Activated CD8-positive, alpha-beta memory T cell treated with anti-CD3 and anti-CD28 coated beads for 24 hours (primary cell): ENCODE measurements around the gene MAP4K2.
"Not testable (repeated sequence)": the region's sequence is repeated elsewhere in the genome, so short reads cannot be mapped to it uniquely, and the experiment has no call there.

Experiments
- DNase-seq: peaks from one replicate; pipeline ENCODE4 v3.0.0-alpha.2; 2020

The MAP4K2 gene

DNA sequence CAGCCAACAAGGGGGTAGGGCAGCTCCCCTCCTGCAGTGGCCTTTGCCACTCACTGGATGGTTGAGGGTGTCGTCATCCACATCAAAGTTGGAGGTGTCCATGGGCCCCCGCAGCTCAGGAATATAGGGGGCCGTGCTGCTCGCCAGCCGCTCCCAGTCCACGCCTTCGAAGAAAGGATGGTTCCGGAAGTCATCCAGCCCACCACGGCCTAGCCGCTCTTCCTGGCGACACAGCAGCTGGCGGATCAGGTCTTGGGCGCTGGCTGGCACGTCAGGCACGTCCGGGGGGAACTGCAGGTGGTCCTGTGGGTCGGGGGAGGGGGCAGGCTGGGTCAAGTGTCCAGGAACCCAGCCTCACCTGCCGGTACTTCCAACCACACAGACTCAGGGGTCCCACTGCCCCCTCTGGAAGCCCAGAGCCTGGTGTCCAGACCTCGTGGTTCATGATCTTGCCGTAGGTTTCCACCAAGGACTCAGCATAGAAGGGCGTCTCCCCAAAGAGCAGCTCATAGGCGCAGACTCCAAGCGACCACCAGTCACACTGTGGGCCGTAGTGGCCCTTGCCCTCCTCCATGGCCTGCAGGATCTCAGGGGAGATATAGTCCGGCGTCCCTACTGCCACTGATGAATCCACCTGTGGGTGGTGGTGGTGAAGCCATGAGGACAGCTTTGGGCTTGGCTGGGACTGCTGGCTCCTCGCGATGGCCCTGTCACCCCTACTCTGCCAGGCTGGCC, 35.8 kb upstream of the MAP4K2 start:
- no peak for DNase-seq

DNA sequence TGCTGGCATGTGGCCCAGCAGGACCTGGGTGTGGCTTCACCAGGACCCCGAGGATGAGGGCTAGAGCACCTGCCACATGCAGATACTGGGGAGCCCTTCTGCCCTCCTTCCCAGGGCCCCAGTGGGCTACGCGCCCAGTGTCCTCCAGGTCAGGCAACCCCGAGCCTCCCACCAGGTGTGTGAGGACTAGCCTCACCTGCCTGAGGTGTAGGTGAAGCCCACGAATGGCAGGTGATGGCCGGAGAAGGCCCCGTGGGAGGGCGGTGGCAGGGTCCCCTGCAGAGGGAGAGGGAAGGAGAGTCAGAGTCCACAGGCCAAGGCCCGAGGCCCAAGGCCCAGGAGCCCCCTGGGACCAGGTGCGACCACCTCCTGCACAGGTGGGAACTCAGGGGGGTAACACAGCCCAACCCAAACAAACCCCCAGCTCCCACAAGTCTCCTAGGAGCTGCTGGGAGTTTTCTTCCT, 34.9 kb upstream of the MAP4K2 start:
- DNase-seq: no peak

DNA sequence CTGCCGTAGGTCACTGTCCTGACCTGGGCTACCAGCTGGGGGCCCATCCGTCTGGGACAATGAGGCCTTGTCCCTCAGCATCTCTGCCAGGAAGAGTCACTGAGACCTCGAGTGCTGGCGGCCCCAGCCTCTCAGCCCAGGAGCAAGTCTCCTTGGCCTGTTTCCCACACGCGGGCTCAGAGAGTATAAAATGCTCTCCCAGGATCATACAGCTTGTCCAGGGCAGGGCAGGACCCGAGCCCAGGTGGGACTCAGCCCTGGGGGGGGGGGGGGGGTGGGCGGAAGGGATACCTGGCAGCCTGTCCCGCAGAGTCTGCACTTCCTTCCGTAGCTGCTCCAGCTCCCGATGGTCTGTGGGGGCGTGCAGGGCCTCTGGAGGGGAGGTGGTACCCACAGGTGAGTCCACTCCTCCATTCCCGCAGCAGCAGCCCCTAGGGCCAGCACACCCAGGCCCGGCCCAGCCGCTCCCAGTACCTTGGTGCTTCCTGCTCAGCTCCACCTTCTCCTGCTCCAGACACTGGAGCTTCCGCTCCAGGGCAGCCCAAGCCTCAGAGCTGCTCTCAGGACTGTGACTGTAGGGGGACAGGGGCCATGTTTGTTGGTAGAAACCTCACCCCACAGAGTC, 33.5 kb upstream of the MAP4K2 start:
- no peak for DNase-seq

DNA sequence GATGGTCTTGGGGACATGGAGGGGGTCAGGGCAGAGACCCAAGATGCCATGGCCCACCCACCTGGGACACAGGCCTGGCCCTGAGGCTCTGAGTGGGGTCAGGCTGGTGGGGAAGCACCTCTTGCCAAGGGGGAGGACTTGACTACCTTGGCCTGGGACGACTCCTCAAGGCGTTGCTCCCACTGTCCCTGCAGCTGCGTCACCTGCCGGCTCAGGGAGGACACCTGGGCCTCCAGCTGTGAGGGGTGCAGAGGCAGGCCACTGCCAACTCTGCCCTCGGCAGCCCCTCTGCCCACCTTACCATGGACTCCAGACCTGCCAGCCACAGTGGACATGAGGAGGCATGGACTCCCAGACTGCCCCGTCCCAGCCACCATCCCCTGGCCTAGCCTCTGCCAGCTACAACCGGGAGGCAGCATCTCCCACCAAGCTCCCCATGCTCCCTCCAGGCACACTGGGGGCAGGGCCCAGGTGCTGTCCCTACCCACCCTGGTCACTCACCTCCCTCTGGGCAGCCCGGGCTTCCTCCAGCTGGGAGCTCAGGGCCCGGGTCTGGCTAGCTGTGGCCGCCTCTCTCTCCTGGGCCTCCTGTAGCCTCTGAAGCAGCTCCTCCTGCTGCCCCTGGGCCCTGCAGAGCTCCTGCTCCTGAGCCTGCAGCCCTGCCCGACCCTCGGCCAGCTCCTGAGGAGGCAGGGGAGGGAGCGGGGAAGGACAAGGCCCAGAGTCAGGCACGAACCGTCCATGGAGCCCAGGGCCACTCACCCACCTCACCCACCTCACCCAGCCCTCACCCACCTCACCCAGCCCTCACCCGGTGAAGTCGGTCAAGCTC, 32.8 kb upstream of the MAP4K2 start:
- DNase-seq: no peak

DNA sequence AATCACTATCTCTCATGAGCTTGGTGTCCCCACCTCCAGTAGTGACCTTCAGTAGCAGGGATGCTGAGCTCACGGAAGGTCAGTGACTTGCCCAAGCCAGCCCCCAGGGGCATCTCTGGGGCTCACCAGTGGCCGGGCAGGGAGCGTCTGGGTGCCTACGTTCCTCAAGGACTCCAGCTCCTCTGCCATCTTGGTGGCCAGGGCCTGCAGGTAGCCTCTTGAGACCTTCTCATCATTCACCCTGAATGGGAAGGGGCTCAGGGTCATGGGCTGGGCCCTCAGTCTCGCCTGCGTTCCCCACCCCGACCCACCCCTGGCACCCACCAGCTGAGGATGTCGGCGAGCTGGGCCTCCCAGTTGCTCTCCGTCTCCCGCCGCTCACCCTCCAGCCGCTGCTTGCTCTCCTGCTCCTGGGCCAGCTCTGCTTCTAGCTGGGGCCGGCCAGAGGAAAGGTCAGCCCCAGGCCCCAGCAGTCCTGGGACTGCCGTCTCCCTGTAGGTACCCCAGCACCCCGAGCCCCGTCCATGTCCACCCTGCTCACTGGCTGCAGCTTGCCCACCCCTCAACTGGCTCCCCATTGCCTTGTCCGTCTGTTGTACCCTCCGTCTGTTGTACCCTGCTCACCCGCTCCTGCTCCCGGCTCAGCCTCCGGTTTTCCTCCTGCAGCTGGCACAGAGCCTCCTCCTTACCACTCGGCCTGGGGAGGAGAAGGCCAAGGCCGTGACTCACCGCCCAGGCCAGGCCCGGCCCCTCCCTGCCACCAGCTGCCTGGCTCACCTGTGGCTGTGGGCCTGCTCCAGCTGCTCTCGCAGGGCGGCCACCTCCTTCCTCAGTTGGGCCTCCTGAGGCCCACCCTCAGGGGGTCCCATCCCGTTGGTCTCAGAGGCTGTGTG, 32.0 kb upstream of the MAP4K2 start:
- no peak for DNase-seq

DNA sequence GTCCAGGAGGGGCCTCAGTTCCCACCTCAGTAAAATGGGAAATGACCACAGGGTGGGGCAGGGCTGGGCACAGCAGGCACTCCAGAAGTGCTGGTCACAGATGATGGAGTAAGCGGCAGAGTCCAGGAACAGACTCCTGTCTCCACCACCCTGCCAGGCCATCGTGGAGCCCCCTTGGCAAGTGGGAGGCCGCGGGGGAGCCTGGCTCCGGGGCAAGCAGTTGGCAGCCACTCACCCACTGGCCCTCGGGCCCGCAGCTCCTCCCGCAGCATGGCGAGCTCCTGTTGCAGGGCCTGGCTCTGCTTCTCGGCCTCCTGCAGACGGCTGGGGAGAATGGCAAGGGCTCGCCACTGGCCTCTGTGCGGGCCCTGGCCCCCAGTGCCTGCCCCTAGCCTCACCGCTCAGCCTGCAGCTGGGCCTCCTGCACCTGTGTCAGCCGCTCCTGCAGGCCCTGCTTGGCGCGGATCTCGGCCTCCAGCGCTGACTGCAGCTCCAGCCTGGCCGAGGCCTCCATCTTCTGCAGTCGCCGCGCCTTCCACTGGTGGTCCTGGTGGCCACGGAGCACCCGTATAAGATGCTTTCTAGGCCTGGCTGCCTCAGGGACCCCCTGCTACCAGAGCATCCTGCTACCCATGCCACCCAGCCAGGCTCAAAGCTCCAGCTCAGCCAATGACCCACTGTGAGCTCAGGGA, 31.2 kb upstream of the MAP4K2 start:
- DNase-seq: no peak

DNA sequence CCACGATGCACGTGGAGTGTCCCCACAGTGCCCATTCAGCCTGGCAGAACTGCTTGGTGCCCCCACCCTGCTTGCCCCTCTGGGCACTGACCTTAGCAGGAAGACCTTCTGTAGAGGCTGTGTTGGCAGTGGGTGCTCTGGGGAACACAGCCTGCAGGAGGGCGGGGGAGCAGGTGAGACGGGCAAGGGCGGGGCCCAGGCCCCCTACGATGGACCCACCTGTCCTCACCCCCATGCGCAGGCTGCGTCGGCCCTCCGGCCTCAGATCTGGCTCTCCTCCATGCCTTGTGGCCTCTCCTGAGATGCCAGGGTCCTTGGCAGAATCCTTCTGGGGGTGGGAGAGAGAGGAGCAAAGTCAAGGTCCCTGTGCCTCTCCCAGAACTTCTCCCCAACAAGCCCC, 30.5 kb upstream of the MAP4K2 start:
- DNase-seq: no peak

DNA sequence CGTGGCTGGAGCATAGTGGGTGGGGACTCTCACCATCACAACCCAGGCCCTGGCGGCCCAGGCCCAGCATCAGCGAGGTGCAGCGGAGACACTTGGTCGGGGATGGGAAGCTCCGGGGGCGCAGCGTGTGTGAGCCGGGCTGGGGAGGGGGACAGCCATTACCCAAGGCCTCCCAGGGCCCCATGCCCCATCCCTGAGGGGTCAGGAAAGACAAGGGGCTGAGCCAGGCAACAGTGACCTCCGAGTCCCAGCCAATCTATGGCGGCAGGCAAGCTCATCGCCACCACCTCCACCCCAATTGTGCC, 30.1 kb upstream of the MAP4K2 start:
- DNase-seq: no peak

DNA sequence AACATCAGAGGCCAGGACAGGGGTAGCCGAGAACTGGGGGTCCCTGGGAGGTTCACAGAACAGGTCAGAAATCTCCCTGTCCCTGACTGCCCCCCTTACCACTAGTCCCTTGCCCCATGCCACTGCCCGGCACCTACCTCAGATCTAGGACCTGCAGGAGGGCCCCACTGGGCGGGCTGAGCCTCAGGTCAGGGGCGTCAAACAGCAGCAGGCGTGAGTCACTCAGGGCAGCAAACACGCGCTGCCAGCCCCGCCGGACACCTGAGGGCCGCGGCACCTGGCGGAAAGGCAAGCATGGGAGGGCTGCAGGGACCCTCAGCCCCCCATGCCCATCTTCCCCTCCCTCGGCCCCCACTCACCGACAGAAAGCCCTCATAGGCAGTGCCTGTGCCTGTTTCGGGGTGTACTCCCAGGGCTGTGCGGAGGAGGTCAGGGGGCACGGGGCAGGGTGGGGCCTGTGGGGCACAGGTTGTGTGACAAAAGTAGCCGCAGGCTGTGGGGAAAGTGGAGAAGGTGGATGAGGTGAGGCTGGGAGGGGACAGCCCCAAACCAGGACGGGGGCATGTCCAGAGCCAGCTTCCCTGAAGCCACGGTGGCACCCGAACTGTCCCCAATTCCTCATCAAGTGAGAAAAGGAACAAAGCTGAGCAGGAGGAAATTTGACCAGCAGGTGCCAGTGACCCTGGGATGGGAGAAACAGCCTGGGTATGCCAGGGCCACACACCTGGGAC, 29.6 kb upstream of the MAP4K2 start:
- no peak for DNase-seq

DNA sequence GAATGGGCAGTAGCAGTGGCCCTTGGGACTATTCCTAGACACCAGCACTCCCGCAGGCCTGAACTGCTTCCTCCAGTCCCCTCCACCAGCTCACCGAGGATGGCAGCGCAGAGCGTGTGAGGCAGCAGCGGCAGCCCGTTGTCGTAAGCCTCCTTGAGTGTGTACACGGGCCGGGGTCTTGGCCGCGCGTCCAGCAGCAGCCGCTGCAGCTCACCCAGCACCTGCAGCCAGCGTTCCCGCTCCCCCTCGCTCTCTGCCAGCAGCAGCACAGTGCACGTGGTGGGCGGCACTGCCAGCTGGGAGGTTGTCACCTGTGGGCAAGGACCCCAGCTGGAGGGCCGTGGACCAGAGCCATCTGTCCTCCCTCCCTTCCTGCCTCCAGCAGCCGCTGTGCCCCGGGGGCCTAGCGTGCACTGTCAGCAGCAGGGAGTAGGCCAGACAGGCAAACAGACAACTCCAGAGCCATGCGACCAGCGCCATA, 28.4 kb upstream of the MAP4K2 start:
- no peak for DNase-seq

DNA sequence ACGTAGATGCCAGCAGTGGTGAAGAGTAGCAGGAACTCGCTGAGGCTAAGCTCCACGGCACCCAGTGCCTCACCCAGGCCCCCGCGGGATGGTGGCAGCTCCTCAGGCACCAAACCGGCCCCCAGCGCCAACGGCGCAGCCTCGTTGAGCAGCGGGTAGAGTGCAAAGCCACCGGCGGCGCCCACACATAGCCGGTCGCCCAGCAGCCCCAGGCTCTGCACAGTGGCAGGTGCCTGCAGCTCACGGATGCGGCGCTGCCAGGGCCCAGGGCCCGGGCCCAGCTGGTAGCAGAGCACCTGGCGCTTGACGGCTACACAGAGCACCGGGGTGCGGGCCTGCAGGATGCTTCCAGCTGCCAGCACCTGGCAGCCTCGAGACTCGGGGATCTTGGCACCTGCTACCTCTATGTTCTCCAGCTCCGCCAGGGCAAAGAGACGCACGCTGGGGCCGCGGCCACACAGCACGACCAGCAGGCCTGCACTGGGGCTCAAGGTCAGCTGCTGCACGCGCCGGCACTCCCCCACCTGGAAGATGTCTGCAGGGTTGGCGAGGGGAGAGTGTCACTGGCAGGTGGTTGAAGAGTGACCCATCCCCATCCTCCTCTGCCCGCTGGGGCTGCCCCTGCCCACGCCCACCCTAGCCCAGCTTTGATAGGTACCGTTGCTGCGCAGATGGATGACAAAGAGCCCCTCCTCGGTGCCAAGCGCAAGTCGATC, 26.7 kb upstream of the MAP4K2 start:
- DNase-seq: no peak

DNA sequence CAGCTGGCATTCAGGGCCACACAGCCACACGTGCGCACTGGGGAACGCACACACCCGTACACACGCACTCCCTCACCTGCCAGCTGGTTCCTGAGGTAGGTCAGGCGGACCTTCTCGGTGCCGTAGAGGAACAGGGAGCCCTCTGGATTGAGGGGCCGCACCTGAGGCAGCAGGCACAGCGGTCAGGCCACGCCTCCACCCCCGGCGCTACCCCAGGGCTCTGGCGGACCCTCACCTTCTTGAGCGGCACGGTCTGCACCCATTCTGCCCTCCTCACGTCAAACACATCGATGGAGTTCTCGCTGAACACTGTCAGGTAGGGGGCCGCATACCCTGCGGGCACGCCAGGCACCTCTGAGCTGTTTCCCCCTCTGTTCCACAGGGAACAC, 24.4 kb upstream of the MAP4K2 start:
- no peak for DNase-seq

DNA sequence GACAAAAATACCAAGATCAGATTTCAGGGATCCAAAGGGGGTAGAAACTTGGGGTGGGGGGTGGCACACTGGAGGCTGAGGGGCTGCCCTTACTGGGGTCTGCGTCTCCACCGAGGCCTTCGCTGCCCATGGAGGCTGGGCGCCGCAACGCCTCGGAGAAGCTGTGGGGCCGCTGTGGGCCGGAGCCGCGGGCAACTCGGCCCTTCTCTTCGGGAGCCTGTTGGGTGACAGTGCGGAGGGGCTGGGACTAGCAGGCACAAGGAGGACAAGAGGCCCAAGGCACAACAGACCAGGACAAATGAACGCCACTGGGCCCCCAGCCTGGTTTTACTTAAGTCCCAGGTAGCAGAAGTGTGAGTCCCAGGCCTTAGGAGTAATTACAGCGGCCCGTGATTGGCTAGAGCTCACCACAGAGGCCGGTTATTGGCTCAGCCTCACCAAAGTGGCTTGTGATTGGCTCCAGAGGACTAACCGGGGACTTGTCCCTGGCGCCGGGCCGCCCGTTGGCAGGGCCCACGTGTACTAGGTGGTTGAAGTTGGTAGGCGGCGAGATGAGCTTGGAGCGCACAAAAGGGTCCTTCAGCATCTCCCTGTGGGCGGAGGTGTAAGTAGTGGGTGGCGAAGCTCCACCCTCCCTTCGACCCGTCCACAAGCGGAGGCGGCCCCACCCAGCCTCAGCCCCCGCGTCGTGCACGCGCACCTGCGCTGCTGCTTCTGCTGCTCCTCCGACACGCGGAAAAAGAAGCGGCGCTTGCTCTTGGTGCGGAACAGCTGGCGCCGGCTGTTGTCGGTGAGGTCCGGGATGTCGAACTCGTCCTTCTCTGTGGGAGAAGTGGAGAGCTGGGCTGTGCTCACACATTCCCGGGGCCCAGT, 23.8 kb upstream of the MAP4K2 start:
- no peak for DNase-seq

DNA sequence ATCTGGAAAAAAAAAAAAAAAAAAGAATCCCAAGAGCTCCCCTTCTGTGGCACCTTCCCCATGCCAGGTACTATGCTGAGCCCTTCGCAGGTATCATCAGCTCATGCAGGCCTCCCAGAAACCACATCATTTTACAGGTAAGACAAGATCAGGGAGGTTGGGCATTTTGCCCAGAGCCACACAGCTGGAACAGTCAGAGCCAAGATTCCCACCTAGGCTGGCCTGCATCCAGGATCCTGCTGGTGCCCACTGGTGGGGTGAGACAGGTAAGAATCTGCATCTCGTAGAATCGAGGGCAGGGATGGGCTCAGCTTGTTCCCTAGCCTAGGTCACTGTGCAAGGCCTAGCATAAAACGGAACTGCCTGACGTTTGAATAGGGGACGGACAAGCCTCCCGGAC, 23.0 kb upstream of the MAP4K2 start:
- DNase-seq: no peak

DNA sequence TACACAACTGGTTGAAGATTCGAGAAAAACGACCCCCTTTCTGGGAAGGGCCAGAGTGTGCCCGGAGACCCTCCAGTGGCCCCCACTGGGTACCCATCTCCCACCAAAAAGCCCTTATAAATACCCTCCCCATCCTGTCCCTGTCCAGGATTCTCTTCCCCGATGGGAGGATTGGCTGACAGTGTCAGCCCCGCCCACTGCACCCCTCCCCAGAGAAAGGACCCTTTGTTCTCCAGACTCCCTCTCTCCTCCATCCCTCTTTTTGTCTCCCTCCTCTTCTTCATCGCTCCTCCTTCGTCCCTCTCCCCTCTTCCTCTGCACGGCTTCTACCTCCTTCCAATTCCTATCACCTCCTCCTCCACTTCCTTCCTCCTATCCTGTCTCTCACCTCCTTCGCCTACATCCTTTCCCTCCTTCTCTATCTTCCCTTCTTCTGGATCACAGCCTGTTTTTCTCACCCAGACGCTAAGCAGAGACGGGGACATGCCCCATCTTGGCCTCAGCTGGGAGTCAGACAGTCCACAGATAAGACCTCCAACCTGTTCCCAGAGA, 20.6 kb upstream of the MAP4K2 start:
- no peak for DNase-seq

DNA sequence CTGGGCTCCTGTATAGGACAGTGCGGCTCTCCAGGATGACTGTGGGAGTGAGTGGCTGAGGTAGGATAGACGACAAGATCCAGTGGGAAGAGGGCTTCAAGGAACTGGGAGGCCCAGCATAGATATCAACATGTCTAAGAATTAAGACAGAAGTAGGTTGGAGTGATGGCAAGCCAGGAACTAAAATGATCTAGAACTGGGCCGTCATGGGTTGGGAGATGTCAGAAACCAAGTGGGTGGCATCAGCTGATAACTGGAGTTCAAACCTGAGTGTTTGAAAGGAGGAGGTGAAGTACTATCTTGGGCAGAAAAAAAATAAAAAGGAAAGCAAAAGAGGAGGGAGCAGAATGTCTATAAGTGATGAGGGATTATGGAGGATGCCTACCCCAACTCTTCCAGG, 14.5 kb upstream of the MAP4K2 start:
- no peak for DNase-seq

DNA sequence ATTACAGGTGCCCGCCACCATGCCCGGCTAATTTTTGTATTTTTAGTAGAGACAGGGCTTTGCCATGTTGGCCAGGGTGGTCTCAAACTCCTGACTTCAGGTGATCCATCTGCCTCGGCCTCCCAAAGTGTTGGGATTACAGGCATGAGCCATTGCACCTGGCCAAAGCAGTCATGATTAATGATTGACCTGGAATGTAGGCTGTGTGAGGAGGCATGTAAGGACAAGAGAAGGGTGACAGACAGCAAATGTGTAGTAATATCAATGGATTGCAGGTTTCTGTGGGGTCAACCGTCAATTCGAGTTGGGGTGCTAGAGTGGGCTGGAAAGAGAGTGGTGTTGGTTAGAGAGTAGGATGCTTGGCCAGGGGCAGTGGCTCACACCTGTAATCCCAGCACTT, 12.4 kb upstream of the MAP4K2 start:
- DNase-seq: not testable (repeated sequence)

DNA sequence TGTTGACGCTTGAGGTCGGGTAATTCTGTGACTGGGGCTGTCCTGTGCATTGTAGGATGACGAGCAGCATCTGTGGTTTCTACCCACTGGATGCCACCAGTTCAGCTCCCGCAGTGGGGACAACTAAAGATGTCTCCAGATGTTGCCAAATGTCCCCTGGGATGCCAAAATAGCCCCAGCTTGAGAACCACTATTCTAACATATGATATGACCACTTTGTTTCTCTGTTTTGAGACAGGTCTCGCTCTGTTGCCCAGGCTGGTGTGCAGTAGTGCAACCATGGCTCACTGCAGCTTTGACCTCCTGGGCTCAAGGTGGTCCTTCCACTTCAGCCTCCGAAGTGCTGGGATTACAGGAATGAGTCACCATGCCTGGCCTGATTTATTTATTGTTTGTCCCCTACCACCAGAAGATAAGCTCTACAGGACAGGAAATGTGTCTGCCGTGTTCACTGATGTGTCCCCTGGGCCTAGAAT, 11.7 kb upstream of the MAP4K2 start:
- DNase-seq: no peak

DNA sequence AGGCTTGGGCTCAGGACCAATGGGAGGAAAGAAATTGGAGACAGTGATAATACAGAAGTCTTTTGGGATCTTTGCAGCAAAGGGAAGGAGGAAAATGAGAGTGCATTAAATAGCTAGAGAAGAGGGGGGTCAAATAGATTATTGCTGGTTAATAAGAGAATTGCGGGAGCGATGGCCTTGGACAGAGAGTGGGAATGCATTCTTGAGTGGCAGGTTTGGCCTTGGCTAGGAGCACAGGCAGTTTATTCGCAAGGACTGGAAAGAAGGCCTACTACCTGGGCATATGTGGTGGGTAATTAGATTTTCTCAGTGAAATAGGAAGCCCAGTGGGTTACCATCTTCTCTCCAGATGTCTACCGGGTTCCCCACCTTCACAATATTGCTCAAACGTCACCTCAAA, 10.8 kb upstream of the MAP4K2 start:
- DNase-seq: no peak
